GM12801 (cell line): ENCODE results near the gene TPK1.

Source experiments
- TF ChIP-seq, protein P1 (sequence below): IDR thresholded peaks from one replicate; pipeline ENCODE4 v1.5.1; 2011; ENCODE audit warnings: control low read depth; ENCODE audit not compliant: insufficient read length; ENCODE audit errors: extremely low read depth

The TPK1 gene

DNA sequence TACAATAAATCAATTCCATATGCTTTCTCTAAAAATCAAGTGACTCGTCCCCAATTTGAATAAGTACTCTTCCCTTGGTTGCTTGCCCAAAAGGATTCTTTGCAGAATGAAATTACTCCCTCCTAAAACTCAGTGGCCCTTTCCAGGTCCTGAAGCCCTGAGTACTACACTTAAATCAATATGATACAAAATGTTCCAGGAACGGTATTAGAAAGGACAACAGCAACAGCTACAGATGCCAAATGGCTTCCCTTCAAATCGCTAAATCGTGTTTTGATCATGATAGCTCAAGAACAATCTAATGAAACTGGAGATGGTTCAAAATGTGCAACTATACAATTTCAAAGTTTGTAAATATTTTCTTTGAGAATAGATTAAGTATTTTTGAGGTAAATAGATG, 59.4 kb downstream of the TPK1 start:
- TF ChIP-seq, protein P1, sequence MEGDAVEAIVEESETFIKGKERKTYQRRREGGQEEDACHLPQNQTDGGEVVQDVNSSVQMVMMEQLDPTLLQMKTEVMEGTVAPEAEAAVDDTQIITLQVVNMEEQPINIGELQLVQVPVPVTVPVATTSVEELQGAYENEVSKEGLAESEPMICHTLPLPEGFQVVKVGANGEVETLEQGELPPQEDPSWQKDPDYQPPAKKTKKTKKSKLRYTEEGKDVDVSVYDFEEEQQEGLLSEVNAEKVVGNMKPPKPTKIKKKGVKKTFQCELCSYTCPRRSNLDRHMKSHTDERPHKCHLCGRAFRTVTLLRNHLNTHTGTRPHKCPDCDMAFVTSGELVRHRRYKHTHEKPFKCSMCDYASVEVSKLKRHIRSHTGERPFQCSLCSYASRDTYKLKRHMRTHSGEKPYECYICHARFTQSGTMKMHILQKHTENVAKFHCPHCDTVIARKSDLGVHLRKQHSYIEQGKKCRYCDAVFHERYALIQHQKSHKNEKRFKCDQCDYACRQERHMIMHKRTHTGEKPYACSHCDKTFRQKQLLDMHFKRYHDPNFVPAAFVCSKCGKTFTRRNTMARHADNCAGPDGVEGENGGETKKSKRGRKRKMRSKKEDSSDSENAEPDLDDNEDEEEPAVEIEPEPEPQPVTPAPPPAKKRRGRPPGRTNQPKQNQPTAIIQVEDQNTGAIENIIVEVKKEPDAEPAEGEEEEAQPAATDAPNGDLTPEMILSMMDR: no peak

DNA sequence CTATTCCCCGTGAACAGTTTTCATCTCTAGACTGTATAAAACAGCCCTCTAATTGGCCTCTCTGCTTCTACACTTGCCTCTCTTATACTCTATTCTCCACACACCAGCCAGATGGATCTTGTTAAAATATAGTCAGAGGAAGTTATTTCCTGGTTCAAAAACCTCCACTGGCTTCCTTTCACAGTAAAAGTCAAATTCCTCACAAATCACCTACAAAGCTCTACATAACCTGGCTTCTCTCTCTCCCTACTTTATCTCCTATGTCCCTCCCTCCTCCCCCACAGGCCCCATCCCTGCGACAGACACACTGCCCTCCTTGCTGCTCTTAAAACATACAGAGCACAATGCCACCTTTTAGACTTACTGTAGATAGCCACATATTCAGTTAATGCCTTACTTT, 60.1 kb downstream of the TPK1 start:
- TF ChIP-seq, protein P1: no peak

DNA sequence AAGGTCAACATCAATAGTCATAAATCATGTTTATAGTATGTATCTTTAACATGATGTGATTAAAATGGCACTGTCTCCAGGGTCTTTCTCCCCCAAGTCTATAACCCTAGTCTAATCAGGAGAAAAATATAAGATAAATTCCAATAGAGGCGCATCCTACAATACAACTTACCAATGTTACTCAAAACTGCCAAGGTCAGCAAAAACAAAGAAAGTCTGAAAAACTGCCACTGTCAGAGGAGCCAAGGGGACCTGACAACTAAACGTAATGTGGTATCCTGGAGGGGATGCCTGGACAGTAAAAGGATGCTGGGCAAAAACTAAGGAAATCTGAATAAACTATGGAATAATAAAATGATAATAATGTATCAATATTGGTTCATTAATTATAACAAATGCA, 63.9 kb downstream of the TPK1 start:
- TF ChIP-seq, protein P1: no peak

DNA sequence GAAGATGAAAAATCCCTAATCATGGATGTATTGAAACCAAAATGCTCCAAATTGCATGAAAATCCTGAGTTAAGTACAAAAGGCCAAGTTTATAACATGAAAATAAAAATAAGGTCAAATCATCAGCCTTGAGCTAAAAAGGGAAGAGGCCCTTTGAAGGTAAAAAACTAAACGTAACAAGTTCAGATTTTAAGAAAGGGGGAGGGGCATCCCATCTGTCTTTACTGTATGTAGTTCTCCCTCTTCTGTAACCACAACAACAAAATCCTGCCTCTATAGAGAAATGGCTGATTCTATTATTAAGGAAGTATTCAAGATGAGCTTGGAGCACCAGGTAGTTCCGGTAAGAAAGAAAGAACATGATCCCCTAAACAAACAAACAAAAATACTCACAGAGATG, 64.7 kb downstream of the TPK1 start:
- TF ChIP-seq, protein P1: no peak

DNA sequence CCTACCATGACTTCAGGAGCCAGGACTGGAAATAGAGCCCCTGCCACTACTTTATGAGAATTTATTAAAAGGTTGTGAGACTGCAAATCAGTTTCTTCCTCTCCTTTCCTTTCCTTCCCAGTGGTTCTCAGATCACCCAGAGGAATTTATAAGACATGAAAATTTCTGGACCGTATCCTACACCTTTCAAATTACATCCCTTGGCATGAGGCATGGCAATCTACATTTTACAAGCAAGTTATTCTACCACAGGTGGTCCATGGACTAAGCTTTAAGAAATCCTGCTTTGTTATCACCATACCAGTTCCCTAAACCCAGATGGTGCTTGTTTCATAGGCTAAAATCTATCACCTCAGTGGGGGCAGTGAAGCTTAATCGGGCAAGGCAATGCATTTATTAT, 66.5 kb downstream of the TPK1 start:
- TF ChIP-seq, protein P1: no peak

DNA sequence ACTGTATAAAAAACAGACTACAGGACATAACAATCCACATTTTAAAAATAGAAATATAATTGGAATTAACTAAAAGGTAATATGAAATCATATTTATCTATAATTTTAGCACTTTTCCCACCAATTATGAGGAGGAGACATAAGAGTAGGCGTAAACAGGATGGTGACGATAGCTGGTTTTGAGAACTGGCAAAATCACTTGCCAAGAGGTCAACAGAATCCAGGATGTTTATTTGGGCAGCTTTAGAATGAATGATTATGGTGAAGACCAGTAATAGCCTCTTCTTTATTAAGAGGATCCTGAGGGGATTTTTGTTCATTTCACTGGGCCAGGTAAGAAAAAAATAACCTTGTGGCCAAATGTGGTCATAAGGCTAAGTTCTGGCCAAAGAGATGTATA, 67.2 kb downstream of the TPK1 start:
- TF ChIP-seq, protein P1: no peak

DNA sequence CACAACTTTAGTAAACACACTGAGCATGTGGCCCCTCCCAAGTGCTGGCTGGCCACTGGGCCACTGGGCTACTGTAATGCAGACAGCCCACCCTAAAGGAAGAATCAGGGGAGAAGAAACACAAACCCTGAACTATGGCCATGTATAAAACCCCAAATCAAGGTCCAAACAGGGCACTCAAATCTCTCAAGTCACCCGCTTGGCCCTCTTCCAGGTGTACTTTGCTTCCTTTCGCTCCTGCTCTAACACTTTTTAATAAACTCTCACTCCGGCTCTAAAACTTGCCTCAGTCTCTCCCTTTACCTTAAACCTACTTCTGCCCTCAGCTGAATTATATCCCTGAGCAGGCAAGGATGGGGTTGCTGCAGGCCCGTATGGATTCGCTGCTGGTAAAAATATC, 72.6 kb downstream of the TPK1 start:
- TF ChIP-seq, protein P1: no peak

DNA sequence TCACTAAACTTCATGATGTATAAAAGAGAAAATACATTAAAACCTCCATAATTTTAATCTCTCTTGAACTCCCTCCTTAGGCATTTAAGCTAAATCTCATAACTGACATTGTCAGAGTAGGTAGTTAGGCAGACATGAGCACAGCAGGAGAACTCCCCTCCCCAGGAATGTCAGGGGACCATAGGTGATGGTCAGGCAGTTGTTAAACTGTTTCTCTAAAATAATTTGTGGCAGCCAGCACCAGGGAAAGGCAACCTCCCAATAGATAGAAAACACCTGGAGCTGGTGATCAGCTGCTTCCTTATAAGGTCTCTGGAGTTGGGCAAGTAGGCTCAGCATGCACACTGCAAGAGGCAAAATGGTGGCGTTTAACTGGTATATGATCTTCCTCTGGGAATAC, 73.0 kb downstream of the TPK1 start:
- TF ChIP-seq, protein P1: no peak
